Thyroid gland (tissue), 4 donors: ENCODE results near the gene NAE1.

Source experiments
- POLR2A ChIP-seq, 2 donors: fragments of 450-650 bp; IDR thresholded peaks; one replicate each; pipeline ENCODE4 v1.6.1; 2017; ENCODE audit warnings: antibody characterized with exemption in 2 of 2, mild to moderate bottlenecking in 2 of 2, moderate library complexity in 1 of 2
- TF ChIP-seq, protein P1 (sequence below), 6 experiments: fragments of 200-600 bp in 3 of 6; fragments of 450-650 bp in 3 of 6; sonication (generic) in 3 of 6; IDR thresholded peaks; one replicate each; pipeline ENCODE4 v1.5.1; 2016 to 2019; ENCODE audit warnings: antibody characterized with exemption in 6 of 6, mild to moderate bottlenecking in 2 of 6, inconsistent platforms in 1 of 6, moderate library complexity in 1 of 6

DNA sequence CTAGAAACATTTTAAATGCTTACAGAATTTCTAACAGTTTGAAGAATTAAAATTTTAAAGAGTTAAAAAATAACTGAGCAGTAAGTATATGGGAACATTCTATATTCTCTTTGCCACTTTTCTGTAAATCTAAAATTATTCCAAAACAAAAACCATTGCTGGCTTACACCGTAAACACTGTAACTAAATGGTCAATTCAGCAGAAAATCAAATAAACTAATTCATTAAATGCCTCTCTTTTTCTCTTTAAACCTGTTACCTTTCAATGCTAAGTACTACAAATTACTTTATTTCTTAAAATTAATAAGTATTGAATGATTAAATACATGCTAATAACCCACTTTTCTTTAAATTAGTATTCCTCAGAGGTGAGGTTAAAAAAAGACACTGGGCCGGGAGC lies 43.3 kb downstream of the NAE1 start:
- TF ChIP-seq, protein P1, sequence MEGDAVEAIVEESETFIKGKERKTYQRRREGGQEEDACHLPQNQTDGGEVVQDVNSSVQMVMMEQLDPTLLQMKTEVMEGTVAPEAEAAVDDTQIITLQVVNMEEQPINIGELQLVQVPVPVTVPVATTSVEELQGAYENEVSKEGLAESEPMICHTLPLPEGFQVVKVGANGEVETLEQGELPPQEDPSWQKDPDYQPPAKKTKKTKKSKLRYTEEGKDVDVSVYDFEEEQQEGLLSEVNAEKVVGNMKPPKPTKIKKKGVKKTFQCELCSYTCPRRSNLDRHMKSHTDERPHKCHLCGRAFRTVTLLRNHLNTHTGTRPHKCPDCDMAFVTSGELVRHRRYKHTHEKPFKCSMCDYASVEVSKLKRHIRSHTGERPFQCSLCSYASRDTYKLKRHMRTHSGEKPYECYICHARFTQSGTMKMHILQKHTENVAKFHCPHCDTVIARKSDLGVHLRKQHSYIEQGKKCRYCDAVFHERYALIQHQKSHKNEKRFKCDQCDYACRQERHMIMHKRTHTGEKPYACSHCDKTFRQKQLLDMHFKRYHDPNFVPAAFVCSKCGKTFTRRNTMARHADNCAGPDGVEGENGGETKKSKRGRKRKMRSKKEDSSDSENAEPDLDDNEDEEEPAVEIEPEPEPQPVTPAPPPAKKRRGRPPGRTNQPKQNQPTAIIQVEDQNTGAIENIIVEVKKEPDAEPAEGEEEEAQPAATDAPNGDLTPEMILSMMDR (IDR thresholded peaks at IDR 0.05): no peak
- no peak for TF ChIP-seq POLR2A (IDR thresholded peaks at IDR 0.05)
